ENCODE results near the gene PRSS38. TPM values are rescaled to one million over a fixed set of nuclear protein-coding genes. Genes with fewer than 3 reads are reported as not detected.

The PRSS38 gene
- total RNA-seq, 1 experiment from 2014 or later = not detected

DNA sequence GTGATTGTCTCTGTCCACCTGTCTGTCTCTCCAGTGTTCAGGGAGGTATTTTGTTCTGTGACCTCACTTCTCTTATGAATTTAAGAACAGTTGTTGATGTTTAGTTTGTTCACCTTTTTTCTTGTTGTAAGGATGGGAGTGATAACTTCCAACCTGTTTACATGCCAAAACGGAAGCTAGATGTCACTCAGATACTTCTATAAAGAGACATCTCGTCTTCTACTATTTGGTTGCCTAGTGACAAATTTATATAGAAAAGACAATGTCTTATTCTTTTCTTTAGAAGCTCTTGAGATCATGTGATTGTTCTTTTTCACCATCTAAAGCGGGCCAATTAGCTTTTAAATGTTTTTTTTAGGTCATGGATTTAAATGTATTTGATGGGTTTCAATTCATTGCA is 33.8 kb downstream of the PRSS38 start:
- CTCF ChIA-PET = no interaction called here
- TF ChIP-seq POLR2AphosphoS5 (IDR thresholded peaks at IDR 0.05; ENCODE audit: low read depth, low read length) (no peak), TCF7L2 (IDR thresholded peaks at IDR 0.05; ENCODE audit: low read depth, low read length) (no peak), SIN3A (IDR thresholded peaks at IDR 0.05; ENCODE audit: borderline replicate concordance, insufficient read depth, low read depth, low read length) (no peak)
- TF ChIP-seq, protein P1, sequence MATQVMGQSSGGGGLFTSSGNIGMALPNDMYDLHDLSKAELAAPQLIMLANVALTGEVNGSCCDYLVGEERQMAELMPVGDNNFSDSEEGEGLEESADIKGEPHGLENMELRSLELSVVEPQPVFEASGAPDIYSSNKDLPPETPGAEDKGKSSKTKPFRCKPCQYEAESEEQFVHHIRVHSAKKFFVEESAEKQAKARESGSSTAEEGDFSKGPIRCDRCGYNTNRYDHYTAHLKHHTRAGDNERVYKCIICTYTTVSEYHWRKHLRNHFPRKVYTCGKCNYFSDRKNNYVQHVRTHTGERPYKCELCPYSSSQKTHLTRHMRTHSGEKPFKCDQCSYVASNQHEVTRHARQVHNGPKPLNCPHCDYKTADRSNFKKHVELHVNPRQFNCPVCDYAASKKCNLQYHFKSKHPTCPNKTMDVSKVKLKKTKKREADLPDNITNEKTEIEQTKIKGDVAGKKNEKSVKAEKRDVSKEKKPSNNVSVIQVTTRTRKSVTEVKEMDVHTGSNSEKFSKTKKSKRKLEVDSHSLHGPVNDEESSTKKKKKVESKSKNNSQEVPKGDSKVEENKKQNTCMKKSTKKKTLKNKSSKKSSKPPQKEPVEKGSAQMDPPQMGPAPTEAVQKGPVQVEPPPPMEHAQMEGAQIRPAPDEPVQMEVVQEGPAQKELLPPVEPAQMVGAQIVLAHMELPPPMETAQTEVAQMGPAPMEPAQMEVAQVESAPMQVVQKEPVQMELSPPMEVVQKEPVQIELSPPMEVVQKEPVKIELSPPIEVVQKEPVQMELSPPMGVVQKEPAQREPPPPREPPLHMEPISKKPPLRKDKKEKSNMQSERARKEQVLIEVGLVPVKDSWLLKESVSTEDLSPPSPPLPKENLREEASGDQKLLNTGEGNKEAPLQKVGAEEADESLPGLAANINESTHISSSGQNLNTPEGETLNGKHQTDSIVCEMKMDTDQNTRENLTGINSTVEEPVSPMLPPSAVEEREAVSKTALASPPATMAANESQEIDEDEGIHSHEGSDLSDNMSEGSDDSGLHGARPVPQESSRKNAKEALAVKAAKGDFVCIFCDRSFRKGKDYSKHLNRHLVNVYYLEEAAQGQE (IDR thresholded peaks at IDR 0.05; ENCODE audit: insufficient read depth in 1 of 2, low read depth in 2 of 2, low read length in 1 of 2) = no peak
- TF ChIP-seq, protein P2, sequence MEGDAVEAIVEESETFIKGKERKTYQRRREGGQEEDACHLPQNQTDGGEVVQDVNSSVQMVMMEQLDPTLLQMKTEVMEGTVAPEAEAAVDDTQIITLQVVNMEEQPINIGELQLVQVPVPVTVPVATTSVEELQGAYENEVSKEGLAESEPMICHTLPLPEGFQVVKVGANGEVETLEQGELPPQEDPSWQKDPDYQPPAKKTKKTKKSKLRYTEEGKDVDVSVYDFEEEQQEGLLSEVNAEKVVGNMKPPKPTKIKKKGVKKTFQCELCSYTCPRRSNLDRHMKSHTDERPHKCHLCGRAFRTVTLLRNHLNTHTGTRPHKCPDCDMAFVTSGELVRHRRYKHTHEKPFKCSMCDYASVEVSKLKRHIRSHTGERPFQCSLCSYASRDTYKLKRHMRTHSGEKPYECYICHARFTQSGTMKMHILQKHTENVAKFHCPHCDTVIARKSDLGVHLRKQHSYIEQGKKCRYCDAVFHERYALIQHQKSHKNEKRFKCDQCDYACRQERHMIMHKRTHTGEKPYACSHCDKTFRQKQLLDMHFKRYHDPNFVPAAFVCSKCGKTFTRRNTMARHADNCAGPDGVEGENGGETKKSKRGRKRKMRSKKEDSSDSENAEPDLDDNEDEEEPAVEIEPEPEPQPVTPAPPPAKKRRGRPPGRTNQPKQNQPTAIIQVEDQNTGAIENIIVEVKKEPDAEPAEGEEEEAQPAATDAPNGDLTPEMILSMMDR (IDR thresholded peaks at IDR 0.05) = no peak
- intact Hi-C loops (cut with micrococcal nuclease; ENCODE audit: unreplicated experiment) (no loop called here), in situ Hi-C loops (cut with HindIII; ENCODE audit: low pct_unique_long_range_greater_than_20kb, low sequenced_read_pairs) (no loop called here)
- POLR2A ChIA-PET = no interaction called here
- H3K4me1 ChIP-seq (ENCODE audit: control insufficient read depth, insufficient read depth, low read length) = no peaks in the 10 kb centered on the region
- no peak overlapping the region for H3K27ac ChIP-seq (ENCODE audit: low read length)
- no TSS peak for BruUV-seq (replicated peaks)
- ATAC-seq (no peak), DNase-seq (ENCODE audit: low read depth, low spot score) (no peak)
- no peaks in the 10 kb centered on the region for H3K36me3 ChIP-seq (ENCODE audit: control insufficient read depth, insufficient read depth, low read length)
- H3K4me3 ChIP-seq (ENCODE audit: low read depth in 2 of 2, low read length in 2 of 2) = no peak overlapping the region
- no peaks in the 10 kb centered on the region for H3K9me3 ChIP-seq (ENCODE audit: control insufficient read depth, insufficient read depth, low read depth, low read length)
- H3K27me3 ChIP-seq (ENCODE audit: control insufficient read depth, insufficient read depth, low read length) = no peaks in the 10 kb centered on the region

DNA sequence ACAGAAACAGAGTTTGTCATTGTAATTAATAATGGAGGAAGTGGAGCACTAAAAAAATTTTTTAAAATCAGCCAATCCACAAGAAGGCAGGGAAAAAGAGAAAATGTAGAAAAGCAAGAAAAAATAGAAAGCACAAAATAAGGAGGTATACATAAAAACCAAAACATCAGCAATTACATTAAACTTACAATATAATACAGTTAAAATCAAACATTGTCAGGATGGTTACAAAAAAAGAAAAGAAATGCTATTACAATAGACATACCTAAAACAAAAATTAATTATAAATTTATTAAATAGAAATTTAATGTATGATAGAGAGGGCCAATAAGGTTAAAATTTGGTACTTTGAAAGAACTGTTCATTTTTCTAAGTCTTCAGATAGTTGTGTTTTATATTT is 38.7 kb downstream of the PRSS38 start:
- Histone ChIP-seq H3K4me1 (ENCODE audit: control insufficient read depth, insufficient read depth, low read length) (no peaks in the 10 kb centered on the region), H3K9me3 (ENCODE audit: control insufficient read depth, insufficient read depth, low read depth, low read length) (no peaks in the 10 kb centered on the region), H3K4me3 (ENCODE audit: low read depth in 2 of 2, low read length in 2 of 2) (no peak overlapping the region), H3K27me3 (ENCODE audit: control insufficient read depth, insufficient read depth, low read length) (no peaks in the 10 kb centered on the region), H3K27ac (ENCODE audit: low read length) (no peak overlapping the region), H3K36me3 (ENCODE audit: control insufficient read depth, insufficient read depth, low read length) (no peaks in the 10 kb centered on the region)
- intact Hi-C loops (cut with micrococcal nuclease; ENCODE audit: unreplicated experiment) = no loop called here
- TF ChIP-seq, protein P1 (IDR thresholded peaks at IDR 0.05; ENCODE audit: insufficient read depth in 1 of 2, low read depth in 2 of 2, low read length in 1 of 2) = no peak
- TF ChIP-seq, protein P2 (IDR thresholded peaks at IDR 0.05) = no peak
- no peak for TF ChIP-seq POLR2AphosphoS5 (IDR thresholded peaks at IDR 0.05; ENCODE audit: low read depth, low read length)
- TF ChIP-seq TCF7L2 (IDR thresholded peaks at IDR 0.05; ENCODE audit: low read depth, low read length) = no peak
- no peak for TF ChIP-seq SIN3A (IDR thresholded peaks at IDR 0.05; ENCODE audit: borderline replicate concordance, insufficient read depth, low read depth, low read length)
- POLR2A ChIA-PET = no interaction called here
- no TSS peak for BruUV-seq (replicated peaks)
- ATAC-seq (no peak), DNase-seq (ENCODE audit: low read depth, low spot score) (no peak)
- in situ Hi-C loops (cut with HindIII; ENCODE audit: low pct_unique_long_range_greater_than_20kb, low sequenced_read_pairs) = no loop called here
- CTCF ChIA-PET = no interaction called here
